GM12872 (cell line): ENCODE results near the gene EFR3B.

Experiments
- TF ChIP-seq, protein P1 (sequence below): IDR thresholded peaks from 3 replicates; pipeline ENCODE4 v1.5.1; 2011; ENCODE audit warnings: low read depth, mild to moderate bottlenecking, low read length, moderate library complexity; ENCODE audit not compliant: insufficient read depth

EFR3B gene

DNA sequence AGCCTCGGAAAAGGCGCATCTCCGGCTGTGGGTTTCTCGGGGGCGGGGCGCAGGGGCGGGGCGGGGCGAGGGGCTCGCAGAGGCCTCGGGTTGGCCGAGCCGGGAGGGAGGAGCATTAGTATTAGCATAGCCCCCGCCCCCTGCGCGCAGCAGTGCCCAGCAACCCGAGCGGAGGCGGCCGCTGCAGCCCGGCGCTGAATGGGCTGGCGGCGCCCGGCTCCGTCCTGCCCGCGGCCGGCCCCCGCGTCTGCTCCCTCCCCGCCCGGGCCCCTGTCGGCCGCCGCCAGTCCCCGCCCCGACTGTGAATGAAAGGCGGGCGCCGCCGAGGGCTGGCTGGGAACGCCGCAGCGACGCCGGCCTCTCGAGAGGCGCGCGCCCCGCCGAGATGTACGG, at the start of gene EFR3B:
Gene EFR3B (plus strand): TSS at position 149 of the 393 bp plus-strand sequence. CDS start 237 bp downstream, at position 386.
- TF ChIP-seq, protein P1, sequence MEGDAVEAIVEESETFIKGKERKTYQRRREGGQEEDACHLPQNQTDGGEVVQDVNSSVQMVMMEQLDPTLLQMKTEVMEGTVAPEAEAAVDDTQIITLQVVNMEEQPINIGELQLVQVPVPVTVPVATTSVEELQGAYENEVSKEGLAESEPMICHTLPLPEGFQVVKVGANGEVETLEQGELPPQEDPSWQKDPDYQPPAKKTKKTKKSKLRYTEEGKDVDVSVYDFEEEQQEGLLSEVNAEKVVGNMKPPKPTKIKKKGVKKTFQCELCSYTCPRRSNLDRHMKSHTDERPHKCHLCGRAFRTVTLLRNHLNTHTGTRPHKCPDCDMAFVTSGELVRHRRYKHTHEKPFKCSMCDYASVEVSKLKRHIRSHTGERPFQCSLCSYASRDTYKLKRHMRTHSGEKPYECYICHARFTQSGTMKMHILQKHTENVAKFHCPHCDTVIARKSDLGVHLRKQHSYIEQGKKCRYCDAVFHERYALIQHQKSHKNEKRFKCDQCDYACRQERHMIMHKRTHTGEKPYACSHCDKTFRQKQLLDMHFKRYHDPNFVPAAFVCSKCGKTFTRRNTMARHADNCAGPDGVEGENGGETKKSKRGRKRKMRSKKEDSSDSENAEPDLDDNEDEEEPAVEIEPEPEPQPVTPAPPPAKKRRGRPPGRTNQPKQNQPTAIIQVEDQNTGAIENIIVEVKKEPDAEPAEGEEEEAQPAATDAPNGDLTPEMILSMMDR, result no peak

- TF ChIP-seq, protein P1, result no peak
These were observed 48.3 kb upstream of the EFR3B start for GRCh38 chr2:24993406-24994145.

DNA sequence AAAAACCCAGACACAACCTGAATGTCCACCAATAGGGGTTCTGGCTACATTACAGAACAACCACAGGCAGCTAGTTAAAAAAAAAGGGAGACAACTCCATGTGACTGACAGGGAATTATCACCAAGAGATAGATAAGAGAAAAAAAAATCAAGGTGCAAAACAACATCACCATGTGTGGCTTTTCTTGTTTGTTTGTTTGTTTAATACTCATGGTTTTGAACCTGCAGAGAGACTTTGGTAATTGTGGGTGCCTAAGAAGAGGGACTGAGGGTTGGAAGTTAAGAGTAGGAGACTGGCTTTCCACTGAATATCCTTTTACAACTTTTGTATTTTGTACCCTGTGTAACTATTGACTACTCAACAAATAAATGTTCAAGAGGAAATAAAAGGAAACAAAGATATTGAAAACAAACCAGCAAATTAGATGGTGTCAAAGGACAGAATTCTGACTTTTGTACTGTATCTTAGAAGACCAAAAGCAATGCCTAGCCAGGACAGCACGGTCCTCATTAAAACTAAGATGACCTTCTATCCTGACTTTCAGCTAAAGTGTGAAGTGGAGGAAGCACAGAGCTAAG, 47.6 kb upstream of the EFR3B start:
- TF ChIP-seq, protein P1, result no peak

GRCh38 chr2:25000036-25000435, 41.8 kb upstream of the EFR3B start:
- TF ChIP-seq, protein P1, result no peak

DNA sequence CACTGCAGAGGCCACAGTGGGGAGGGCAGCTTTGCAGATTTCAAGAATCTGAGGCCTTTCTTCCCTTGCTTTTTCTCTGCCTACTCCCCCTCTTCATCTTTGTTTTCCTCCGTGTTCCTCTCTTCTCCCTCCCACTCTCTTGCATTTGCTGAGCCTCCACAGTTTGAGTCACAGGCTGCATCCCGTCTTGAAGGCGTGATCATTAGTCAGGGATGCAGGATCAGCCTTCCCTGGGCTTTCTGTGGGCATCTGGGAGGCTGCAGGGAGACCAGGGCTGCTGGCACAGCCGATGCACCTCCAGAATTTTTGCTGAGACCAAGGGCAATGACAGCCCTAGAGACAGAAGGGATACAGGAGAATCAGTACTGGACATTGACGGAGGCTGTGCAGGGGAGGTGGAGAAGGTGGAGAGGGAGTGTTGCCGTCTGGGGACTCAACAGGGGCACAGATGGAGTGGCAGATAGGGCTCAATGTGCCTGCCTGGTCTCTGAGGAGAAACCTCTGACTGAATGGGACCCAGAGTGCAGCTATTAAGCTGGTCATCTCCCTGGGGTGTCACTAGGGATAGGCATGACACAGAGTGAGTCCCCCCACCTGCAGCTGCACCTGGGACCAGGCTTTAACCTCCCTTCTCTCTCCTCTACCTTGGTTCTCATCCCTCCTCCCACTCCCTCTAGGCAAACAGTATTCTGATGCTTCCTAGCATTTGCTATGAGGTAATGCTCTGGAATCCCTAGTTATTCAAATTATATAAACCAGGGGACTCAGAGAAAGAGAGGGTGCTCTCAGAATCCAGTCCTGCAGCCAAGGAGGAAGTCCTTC, 41.2 kb upstream of the EFR3B start:
- TF ChIP-seq, protein P1, result no peak

GRCh38 chr2:25001325-25001637, 40.6 kb upstream of the EFR3B start:
- TF ChIP-seq, protein P1, result no peak

DNA sequence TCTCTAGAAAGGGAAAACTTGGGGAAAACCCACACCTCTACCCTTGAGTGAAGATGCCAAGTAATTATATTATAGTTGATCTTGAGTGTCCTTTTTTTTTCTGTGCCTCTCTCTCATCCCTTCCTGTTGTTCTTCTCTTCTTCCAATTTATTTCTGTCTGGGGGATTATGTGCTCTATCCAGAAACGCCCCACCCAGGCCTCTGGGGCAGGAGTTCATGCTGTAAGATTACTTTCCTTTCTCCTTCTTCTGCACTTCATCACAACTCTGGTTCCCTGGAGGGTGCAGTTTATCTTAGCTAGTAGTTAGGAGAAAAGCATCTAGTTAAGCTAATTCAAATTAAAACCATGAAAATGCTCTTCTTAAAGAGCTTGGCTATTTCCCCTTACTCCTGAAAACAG, 39.8 kb upstream of the EFR3B start:
- TF ChIP-seq, protein P1, result no peak
